Brain microvascular endothelial cell (primary cell): ENCODE results near the gene MYO16.

Experiments used
- DNase-seq: peaks from one replicate; pipeline ENCODE4 v3.0.0-alpha.2; 2020
- H3K27ac ChIP-seq: fragments of 250-450 bp; sonication (Bioruptor Pico); 2 replicates; pipeline ENCODE4 v1.5.1; 2020; ENCODE audit warnings: mild to moderate bottlenecking, moderate library complexity
- H3K27me3 ChIP-seq: fragments of 250-450 bp; sonication (Bioruptor Pico); replicated peaks from 2 replicates; pipeline ENCODE4 v1.5.1; 2020; ENCODE audit warnings: mild to moderate bottlenecking
- H3K36me3 ChIP-seq: fragments of 250-450 bp; sonication (Bioruptor Pico); replicated peaks from 2 replicates; pipeline ENCODE4 v1.5.1; 2020; ENCODE audit warnings: mild to moderate bottlenecking
- H3K4me3 ChIP-seq: 2 replicates; pipeline ENCODE4 v1.5.1; 2011; ENCODE audit warnings: low read depth, mild to moderate bottlenecking, control low read depth, low read length, moderate library complexity
- in situ Hi-C: cut with HindIII; loops from 2 replicates; pipeline ENCODE4 v1.10.0; 2017; ENCODE audit warnings: low sequenced_read_pairs, low pct_ligation_motif_present
- TF ChIP-seq, protein P1 (sequence below): IDR thresholded peaks from 2 replicates; pipeline ENCODE4 v1.5.1; 2011; ENCODE audit warnings: low read depth, mild to moderate bottlenecking, moderate library complexity, low read length, control low read depth, inconsistent platforms; ENCODE audit errors: missing control alignments

MYO16 gene

GRCh38 chr13:109150696-109151095, 521.3 kb downstream of the MYO16 start:
- in situ Hi-C loops = loop anchor here (25.0 kb wide), 2 partner anchors 212 to 962 kb away; no protein-coding TSS in a partner anchor

GRCh38 chr13:109151255-109151654, 521.8 kb downstream of the MYO16 start:
- H3K4me3 ChIP-seq = no peak overlapping the region
- in situ Hi-C loops = loop anchor here (25.0 kb wide), 2 partner anchors 211 to 961 kb away; no protein-coding TSS in a partner anchor
- no peak overlapping the region for H3K27ac ChIP-seq
- H3K27me3 ChIP-seq = no peaks in the 10 kb centered on the region
- no peaks in the 10 kb centered on the region for H3K36me3 ChIP-seq
- TF ChIP-seq, protein P1, sequence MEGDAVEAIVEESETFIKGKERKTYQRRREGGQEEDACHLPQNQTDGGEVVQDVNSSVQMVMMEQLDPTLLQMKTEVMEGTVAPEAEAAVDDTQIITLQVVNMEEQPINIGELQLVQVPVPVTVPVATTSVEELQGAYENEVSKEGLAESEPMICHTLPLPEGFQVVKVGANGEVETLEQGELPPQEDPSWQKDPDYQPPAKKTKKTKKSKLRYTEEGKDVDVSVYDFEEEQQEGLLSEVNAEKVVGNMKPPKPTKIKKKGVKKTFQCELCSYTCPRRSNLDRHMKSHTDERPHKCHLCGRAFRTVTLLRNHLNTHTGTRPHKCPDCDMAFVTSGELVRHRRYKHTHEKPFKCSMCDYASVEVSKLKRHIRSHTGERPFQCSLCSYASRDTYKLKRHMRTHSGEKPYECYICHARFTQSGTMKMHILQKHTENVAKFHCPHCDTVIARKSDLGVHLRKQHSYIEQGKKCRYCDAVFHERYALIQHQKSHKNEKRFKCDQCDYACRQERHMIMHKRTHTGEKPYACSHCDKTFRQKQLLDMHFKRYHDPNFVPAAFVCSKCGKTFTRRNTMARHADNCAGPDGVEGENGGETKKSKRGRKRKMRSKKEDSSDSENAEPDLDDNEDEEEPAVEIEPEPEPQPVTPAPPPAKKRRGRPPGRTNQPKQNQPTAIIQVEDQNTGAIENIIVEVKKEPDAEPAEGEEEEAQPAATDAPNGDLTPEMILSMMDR = no peak
- no peak for DNase-seq

More at GRCh38 chr13:109150696-109151095, 521.3 kb downstream of the MYO16 start:
- no peaks in the 10 kb centered on the region for H3K27me3 ChIP-seq
- TF ChIP-seq, protein P1 = no peak
- no peaks in the 10 kb centered on the region for H3K36me3 ChIP-seq
- no peak overlapping the region for H3K27ac ChIP-seq
- no peak for DNase-seq
- H3K4me3 ChIP-seq = no peak overlapping the region

DNA sequence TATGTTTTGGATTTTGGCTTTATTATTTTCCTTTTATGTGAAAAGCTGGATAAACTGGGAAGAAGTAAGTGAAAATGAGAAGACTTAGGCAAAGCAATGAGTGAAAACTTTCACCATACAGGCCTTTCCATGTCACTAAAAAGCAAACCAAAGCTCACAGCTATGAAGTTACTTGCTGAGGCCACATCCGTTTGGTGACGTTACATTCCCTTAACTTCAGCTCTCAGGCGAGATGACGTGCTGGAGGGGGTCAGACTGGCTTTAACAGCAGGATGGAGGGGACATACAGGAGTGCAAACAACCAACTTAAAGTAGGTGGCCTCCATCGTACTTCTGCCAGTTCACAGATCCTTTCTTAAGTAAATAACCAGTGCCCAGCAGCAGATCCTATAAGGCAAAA, 522.3 kb downstream of the MYO16 start:
- peak; percentile 46 for DNase-seq
- TF ChIP-seq, protein P1 = no peak
- H3K27me3 ChIP-seq = no peaks in the 10 kb centered on the region
- H3K27ac ChIP-seq = no peak overlapping the region
- no peaks in the 10 kb centered on the region for H3K36me3 ChIP-seq
- in situ Hi-C loops = loop anchor here (25.0 kb wide), 2 partner anchors 211 to 961 kb away; no protein-coding TSS in a partner anchor
- no peak overlapping the region for H3K4me3 ChIP-seq

DNA sequence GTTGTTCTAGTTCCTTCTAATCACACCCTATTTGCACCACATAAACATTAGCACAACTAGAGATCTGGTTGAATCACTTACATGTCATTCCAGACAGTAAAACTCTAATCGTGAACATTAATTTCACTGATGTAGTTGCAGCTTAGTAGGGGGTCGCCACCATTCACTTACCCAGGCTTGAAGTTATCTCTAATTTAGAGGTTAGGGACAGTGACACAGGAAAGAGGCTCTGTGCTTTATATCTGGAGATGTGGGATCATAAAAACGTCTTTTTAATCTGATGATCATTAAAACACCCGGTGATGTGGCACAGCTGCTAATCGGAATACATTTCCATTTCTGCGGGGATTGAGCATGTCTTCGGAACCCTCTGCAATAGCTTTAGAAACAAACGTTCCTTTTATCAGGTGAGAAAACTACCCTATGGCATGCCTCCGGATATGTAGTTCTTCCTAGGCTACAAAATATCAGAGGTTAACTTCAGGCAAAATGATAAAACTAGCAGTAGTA, 523.0 kb downstream of the MYO16 start:
- TF ChIP-seq, protein P1 = no peak
- in situ Hi-C loops = loop anchor here (25.0 kb wide), 2 partner anchors 210 to 960 kb away; no protein-coding TSS in a partner anchor
- Histone ChIP-seq H3K27me3 (no peaks in the 10 kb centered on the region), H3K36me3 (no peaks in the 10 kb centered on the region), H3K27ac (no peak overlapping the region), H3K4me3 (no peak overlapping the region)
- no peak for DNase-seq

DNA sequence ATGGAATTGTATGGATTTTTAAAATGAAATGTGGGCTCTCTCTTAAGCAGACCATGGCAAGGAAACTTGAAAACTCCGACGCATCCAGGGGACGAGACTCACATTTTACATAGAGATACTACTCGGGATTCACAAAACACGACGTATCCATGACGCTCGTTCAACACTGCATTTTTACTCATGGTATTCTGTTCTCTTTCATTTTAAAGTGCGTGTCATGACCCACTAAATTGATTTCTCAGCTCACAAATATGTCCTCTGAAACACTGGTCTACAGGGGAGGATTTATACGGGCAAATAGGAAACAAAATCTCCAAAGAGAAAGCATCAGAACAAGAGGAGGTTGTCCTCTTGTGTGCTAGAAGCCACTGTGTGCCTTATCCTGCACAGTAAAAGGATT, 523.5 kb downstream of the MYO16 start:
- Histone ChIP-seq H3K36me3 (no peaks in the 10 kb centered on the region), H3K4me3 (no peak overlapping the region), H3K27me3 (no peaks in the 10 kb centered on the region), H3K27ac (no peak overlapping the region)
- TF ChIP-seq, protein P1 = no peak
- in situ Hi-C loops = loop anchor here (25.0 kb wide), 2 partner anchors 209 to 959 kb away; no protein-coding TSS in a partner anchor
- no peak for DNase-seq

DNA sequence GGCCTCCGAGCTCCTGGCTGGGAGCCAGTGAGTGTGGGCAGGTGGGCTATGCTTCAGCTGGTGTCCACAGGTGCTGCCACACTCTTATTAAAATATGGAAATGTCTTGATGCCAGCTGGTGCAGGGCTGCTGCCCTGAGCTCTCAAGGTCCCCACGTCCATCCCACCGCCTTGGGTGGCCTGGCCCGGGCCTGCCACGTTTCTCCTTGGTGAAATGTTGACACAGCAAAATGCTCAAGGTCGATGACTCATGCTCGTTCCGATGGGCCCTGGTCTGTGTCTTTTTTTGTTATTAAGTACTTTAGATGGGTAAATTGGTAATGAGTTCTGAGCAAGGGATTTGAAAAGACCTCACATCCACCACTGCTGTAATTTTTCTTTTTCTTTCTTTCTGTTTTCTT, 524.7 kb downstream of the MYO16 start:
- in situ Hi-C loops = loop anchor here (25.0 kb wide), 2 partner anchors 208 to 958 kb away; no protein-coding TSS in a partner anchor
- Histone ChIP-seq H3K36me3 (no peaks in the 10 kb centered on the region), H3K27me3 (no peaks in the 10 kb centered on the region), H3K4me3 (no peak overlapping the region), H3K27ac (peak overlapping the region; percentile 96)
- TF ChIP-seq, protein P1 = no peak
- no peak for DNase-seq
